SKM-1 treated with dmso at 0.1 percent for 144 hours (cell line): Measurements from ENCODE around the gene PILRB.
"Not testable (repeated sequence)": the region's sequence is repeated elsewhere in the genome, so short reads cannot be mapped to it uniquely, and the experiment has no call there.

Experiments
- DNase-seq: peaks from one replicate; lab custom pipeline; 2025; ENCODE audit not compliant: unreplicated experiment; lab: John Stamatoyannopoulos, UW

The PILRB gene

GRCh38 chr7:100353685-100354330 is 4.1 kb upstream of the PILRB start:
- no peak for DNase-seq

GRCh38 chr7:100356416-100357068 is 1.4 kb upstream of the PILRB start:
- DNase-seq = no peak

DNA sequence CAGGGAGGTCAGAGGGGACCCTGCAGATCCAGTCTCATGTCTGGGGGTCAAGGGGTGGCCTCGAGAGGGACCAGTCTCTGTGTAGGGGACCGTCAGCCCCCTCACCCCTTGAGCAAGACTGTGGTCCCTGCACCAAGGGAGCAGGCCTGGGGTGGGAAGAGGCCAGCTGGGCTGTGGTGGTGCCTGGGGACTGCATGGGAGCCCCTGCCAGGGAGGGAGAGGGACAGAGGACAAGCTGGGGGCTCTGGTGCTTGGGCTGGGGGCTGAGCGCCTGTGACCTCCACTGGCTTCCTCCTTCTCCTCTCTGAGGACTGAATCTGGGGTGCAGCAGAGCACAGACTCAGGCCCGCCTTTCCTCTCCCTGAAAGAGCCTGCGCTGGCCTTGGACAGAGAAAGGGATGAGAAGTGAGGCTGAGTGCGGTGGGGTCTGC is 771 bp upstream of the PILRB start:
- no peak for DNase-seq

DNA sequence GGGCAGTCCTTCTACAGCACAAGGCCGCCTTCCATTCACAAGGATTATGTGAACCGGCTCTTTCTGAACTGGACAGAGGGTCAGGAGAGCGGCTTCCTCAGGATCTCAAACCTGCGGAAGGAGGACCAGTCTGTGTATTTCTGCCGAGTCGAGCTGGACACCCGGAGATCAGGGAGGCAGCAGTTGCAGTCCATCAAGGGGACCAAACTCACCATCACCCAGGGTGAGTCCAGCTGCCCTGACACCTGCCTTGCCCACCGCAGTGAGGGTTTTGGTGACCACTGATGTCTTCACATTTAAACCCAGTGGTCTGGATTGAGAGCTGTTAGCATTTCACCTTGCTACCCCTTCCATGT is 918 bp downstream of the PILRB start:
- DNase-seq = no peak

GRCh38 chr7:100360135-100360854 is 2.4 kb downstream of the PILRB start:
- peak; percentile 85 for DNase-seq

DNA sequence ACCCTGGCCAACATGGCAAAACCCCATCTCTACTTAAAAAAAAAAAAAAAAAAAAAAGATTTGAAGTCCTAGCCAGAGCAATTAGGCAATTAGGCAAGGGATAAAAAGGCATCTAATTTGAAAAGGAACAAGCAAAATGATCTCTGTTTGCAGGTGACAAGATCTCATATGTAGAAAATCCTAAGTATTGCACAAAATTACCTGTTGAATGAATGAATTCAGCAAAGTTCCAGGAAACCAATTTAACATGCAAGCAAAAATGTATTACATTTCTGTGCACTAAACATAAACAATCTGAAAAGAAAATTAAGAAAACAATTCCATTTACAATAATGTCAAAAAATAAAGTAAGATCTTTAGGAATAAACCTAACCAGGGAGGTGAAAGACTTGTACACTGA is 5.2 kb downstream of the PILRB start:
- DNase-seq = no peak

DNA sequence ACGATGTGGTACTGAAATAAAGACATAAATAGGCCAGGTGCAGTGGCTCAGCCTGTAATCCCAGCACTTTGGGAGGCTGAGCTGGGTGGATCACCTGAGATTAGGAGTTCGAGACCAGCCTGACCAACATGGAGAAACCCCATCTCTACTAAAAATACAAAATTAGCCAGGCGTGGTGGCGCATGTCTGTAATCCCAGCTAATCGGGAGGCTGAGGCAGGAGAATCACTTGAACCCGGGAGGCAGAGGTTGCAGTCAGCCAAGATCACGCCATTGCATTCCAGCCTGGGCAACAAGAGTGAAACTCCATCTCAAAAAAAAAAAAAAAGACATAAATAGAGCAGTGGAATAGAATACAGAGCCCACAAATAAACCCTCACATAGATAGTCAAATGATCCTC is 5.9 kb downstream of the PILRB start:
- DNase-seq = not testable (repeated sequence)

- no peak for DNase-seq
Observed at GRCh38 chr7:100364480-100364879, 6.6 kb downstream of the PILRB start.

DNA sequence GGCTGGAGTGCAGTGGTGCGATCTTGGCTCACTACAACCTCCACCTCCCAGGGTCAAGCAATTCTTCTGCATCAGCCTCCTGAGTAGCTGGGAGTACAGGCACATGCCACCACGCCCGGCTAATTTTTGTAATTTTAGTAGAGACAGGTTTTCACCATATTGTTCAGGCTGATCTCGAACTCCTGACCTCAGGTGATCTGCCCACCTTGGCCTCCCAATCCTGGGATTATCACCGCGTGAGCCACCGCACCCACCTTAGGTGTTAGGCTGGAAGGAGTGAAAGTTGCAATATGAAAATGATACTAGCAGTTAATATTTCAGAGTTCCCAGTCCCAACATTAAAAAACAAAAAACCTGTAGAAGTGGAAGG is 8.1 kb downstream of the PILRB start:
- not testable (repeated sequence) for DNase-seq

- DNase-seq = no peak
Observed at GRCh38 chr7:100366411-100367250, 8.7 kb downstream of the PILRB start.

DNA sequence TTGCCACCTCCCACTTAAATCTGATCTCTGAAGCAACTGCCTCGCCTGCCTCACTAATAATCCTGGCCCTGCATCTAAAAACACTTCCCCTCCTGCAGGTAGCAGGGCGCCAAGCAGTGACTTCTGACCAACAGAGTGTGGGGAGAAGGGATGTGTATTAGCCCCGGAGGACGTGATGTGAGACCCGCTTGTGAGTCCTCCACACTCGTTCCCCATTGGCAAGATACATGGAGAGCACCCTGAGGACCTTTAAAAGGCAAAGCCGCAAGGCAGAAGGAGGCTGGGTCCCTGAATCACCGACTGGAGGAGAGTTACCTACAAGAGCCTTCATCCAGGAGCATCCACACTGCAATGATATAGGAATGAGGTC is 9.3 kb downstream of the PILRB start:
- DNase-seq = no peak

- no peak for DNase-seq
Observed at GRCh38 chr7:100367676-100368613, 10.0 kb downstream of the PILRB start.

- DNase-seq = peak; percentile 98
Observed at GRCh38 chr7:100369105-100369504, 11.2 kb downstream of the PILRB start.

DNA sequence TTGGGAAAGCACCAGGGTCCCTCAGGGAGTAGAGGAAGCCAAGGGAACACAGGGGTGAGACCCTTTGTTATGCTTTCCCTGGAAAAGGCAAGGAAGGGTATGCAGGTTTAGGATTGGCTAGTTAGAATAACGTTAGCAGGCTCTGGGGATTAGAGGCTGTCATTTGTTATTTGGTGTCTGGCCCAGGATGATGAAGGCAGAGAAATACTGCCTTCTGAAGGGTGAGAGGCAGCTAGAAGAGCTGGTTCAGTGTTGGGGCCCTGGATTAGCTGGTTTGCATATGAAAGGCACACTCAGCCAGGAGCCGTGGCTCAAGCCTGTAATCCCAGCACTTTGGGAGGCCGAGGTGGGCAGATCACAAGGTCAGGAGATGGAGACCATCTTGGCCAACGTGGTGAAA is 12.4 kb downstream of the PILRB start:
- DNase-seq = no peak

DNA sequence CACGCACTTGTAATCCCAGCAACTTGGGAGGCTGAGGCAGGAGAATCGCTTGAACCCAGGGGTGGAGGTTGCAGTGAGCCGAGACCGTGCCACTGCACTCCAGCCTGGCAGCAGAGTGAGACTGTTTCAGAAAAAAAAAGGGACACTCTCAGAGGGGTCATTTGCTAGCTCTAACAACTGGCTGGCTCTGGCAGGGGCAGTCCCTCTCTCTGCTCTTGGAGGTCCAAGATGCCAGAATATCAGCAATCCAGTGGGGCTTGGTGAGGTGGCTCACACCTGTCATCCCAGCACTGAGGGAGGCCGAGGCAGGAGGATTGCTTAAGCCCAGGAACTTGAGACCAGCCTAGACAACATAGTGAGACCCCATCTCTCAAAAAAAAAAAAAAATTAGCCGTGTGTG is 12.8 kb downstream of the PILRB start:
- DNase-seq = no peak

DNA sequence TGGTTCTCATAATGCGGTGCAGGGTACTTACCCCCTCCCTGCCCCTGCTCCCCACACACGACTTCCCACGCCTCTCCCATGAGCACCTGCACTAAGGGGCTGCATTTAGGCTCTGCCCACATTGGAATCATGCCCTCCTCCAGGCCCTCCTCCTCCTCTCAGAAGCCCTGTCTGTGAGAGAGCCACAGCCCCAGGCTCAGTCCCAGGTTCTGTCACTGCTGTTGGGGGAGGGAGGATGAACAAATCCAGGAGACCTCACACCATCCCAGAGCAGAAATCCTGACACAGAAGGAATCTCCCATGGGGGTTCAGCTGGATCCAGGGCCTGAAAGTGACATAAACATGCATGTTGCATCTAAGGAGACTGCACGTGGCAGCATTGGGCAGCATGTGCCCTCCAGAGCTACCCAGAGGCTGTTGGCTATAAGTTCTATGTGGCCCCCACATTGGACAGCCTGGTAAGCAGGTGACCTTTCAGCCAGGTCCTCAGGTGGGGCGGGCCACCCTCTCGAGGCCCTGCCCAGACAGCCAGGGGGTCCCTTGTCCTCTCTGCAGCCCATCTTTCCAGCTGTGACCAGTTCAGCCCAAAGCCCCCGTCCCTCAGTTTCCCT is 13.7 kb downstream of the PILRB start:
- DNase-seq = no peak

GRCh38 chr7:100372256-100372655 is 14.3 kb downstream of the PILRB start:
- DNase-seq = peak; percentile 86

- no peak for DNase-seq
Observed at GRCh38 chr7:100372694-100373093, 14.8 kb downstream of the PILRB start.

DNA sequence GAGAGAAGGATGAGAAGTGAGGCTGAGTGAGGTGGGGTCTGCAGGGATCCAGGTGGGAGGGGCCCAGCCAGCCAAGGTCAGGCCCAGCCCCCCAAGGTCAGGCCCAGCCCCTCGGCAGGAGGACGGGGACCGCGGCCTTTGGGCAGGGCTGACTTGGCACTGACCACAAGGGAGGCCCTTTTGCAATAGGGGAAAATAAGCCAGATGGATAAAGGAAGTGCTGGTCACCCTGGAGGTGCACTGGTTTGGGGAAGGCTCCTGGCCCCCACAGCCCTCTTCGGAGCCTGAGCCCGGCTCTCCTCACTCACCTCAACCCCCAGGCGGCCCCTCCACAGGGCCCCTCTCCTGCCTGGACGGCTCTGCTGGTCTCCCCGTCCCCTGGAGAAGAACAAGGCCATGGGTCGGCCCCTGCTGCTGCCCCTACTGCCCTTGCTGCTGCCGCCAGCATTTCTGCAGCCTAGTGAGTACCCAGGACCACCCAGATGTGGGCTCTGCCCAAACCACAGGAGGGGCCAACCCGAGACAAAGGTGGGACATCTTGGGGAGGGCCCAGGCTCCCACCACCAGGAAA is 15.4 kb downstream of the PILRB start, which contains the start of gene PILRA:
Gene PILRA, plus strand, starts transcription at position 227 of the 571 bp plus-strand sequence. Its CDS starts 170 bp downstream, at position 397.
- DNase-seq = peak; percentile 60
